H1 (cell line): Measurements from ENCODE around the gene LIPA. TPM values are rescaled to one million over a fixed set of nuclear protein-coding genes. Genes with fewer than 3 reads are reported as not detected.
A peak's percentile ranks its signal among the peaks of the same experiment; 100 is the strongest.

Source experiments
- CTCF ChIA-PET: fragments of 300-600 bp; sonication (Branson Sonifier 250); formaldehyde crosslinking; loops from one replicate; lab custom pipeline; 2021; ENCODE audit not compliant: partially characterized antibody; lab: Charles Lee
- POLR2A ChIA-PET: fragments of 300-600 bp; sonication (Branson Sonifier 250); formaldehyde crosslinking; loops from one replicate; lab custom pipeline; 2021; ENCODE audit warnings: inconsistent platforms; ENCODE audit not compliant: partially characterized antibody; lab: Charles Lee
- DNase-seq, 2 experiments: peaks; one replicate each; pipeline versions ENCODE4 v3.0.0 to v3.0.0-alpha.2; 2010 to 2022; ENCODE audit warnings: low spot score in 2 of 2, low read depth in 1 of 2, mixed read lengths in 1 of 2
- FAIRE-seq: peaks from 2 replicates; lab custom pipeline; 2011; peaks lifted over from hg19 to GRCh38; lab: Jason Lieb, UNC
- H2AFZ ChIP-seq: 2 replicates; pipeline ENCODE4 v1.8.1; 2012; ENCODE audit warnings: low read length, inconsistent platforms
- H2AK5ac ChIP-seq: 2 replicates; pipeline ENCODE4 v1.6.1; 2013; ENCODE audit warnings: low read depth, low read length
- H2BK120ac ChIP-seq: replicated peaks from 2 replicates; pipeline ENCODE3; 2013; ENCODE audit warnings: low read depth, low read length, inconsistent platforms
- H2BK12ac ChIP-seq: 2 replicates; pipeline ENCODE4 v1.6.1; 2013; ENCODE audit warnings: low read depth, low read length
- H2BK15ac ChIP-seq: 2 replicates; pipeline ENCODE4 v1.6.1; 2013; ENCODE audit warnings: low read length
- H2BK20ac ChIP-seq: 2 replicates; pipeline ENCODE4 v1.6.1; 2013; ENCODE audit warnings: low read length
- H2BK5ac ChIP-seq: 2 replicates; pipeline ENCODE4 v1.6.1; 2013; ENCODE audit warnings: low read depth, low read length
- H3K14ac ChIP-seq: 2 replicates; pipeline ENCODE4 v1.6.1; 2013; ENCODE audit warnings: inconsistent platforms; ENCODE audit not compliant: insufficient read length
- H3K18ac ChIP-seq: 2 replicates; pipeline ENCODE4 v1.6.1; 2013; ENCODE audit warnings: low read length; ENCODE audit errors: extremely low read depth
- H3K23ac ChIP-seq: 2 replicates; pipeline ENCODE4 v1.6.1; 2013; ENCODE audit warnings: inconsistent platforms; ENCODE audit not compliant: insufficient read length
- H3K23me2 ChIP-seq: 2 replicates; pipeline ENCODE4 v1.6.1; 2013; ENCODE audit warnings: low read depth, low read length
- H3K27ac ChIP-seq: 2 replicates; pipeline ENCODE4 v1.6.1; 2011; ENCODE audit warnings: low read depth, low read length, inconsistent platforms
- H3K27me3 ChIP-seq, 4 experiments: replicated peaks in 1 of 4; 1 replicate in 1 of 4; 2 replicates in 3 of 4; pipeline versions ENCODE4 v1.6.1 to v1.8.1; 2011 to 2013; ENCODE audit warnings: low read length in 3 of 4, mild to moderate bottlenecking in 3 of 4, inconsistent platforms in 2 of 4, mixed read lengths in 2 of 4, moderate library complexity in 1 of 4; ENCODE audit not compliant: control insufficient read depth in 3 of 4, insufficient read depth in 3 of 4; ENCODE audit errors: extremely low read depth in 1 of 4
- H3K36me3 ChIP-seq, 4 experiments: 2 replicates each; pipeline versions ENCODE4 v1.6.1 to v1.8.1; 2011 to 2013; ENCODE audit warnings: mild to moderate bottlenecking in 4 of 4, low read length in 3 of 4, moderate library complexity in 2 of 4, control low read depth in 1 of 4, inconsistent platforms in 1 of 4; ENCODE audit not compliant: insufficient read depth in 4 of 4, control insufficient read depth in 2 of 4
- H3K4ac ChIP-seq: replicated peaks from 2 replicates; pipeline ENCODE3; 2013; ENCODE audit warnings: low read length, low read depth, mixed read lengths, inconsistent platforms; ENCODE audit not compliant: insufficient read length
- H3K4me1 ChIP-seq, 4 experiments: replicated peaks in 1 of 4; 1 replicate in 1 of 4; 2 replicates in 3 of 4; pipeline versions ENCODE4 v1.6.1 to v1.8.1; 2011 to 2013; ENCODE audit warnings: low read length in 3 of 4, inconsistent platforms in 2 of 4, mixed read lengths in 1 of 4; ENCODE audit not compliant: insufficient read depth in 4 of 4, control insufficient read depth in 3 of 4
- H3K4me2 ChIP-seq, 2 experiments: 2 replicates each; pipeline versions ENCODE4 v1.6.1 to v1.8.1; 2011 to 2013; ENCODE audit warnings: low read depth in 2 of 2, low read length in 2 of 2, control low read depth in 1 of 2, inconsistent platforms in 1 of 2, mild to moderate bottlenecking in 1 of 2; ENCODE audit not compliant: insufficient read depth in 1 of 2
- H3K4me3 ChIP-seq, 4 experiments: fragments of 200-600, 300-600 bp in 1 of 4; sonication (generic), shearing (Covaris generic), sonication (Bioruptor Twin) in 1 of 4; 2 replicates each; pipeline versions ENCODE4 v1.5.1 to v1.8.1; 2011 to 2016; ENCODE audit warnings: low read length in 4 of 4, low read depth in 3 of 4, control low read depth in 2 of 4, inconsistent platforms in 2 of 4, mild to moderate bottlenecking in 2 of 4, mixed read lengths in 1 of 4, moderate library complexity in 1 of 4; ENCODE audit not compliant: insufficient read depth in 2 of 4; ENCODE audit errors: extremely low read depth in 1 of 4
- H3K56ac ChIP-seq: replicated peaks from 2 replicates; pipeline ENCODE3; 2013; ENCODE audit warnings: low read depth, mild to moderate bottlenecking, mixed read lengths, low read length, inconsistent platforms; ENCODE audit not compliant: insufficient read length
- H3K79me1 ChIP-seq: 2 replicates; pipeline ENCODE4 v1.6.1; 2013; ENCODE audit warnings: low read depth, low read length, control low read depth
- H3K79me2 ChIP-seq, 2 experiments: 2 replicates each; pipeline versions ENCODE4 v1.6.1 to v1.8.1; 2012 to 2013; ENCODE audit warnings: low read length in 2 of 2, mild to moderate bottlenecking in 2 of 2, inconsistent platforms in 1 of 2; ENCODE audit not compliant: insufficient read depth in 2 of 2, control insufficient read depth in 1 of 2
- H3K9ac ChIP-seq, 4 experiments: replicated peaks in 1 of 4; 1 replicate in 1 of 4; 2 replicates in 3 of 4; pipeline versions ENCODE4 v1.6.1 to v1.8.1; 2011 to 2013; ENCODE audit warnings: low read depth in 3 of 4, low read length in 3 of 4, control low read depth in 2 of 4, mild to moderate bottlenecking in 2 of 4, moderate library complexity in 2 of 4, inconsistent platforms in 1 of 4; ENCODE audit errors: extremely low read depth in 1 of 4
- H3K9me3 ChIP-seq, 2 experiments: 2 replicates each; pipeline versions ENCODE4 v1.6.1 to v1.8.1; 2012 to 2013; ENCODE audit warnings: mild to moderate bottlenecking in 2 of 2, moderate library complexity in 2 of 2, control low read depth in 1 of 2, inconsistent platforms in 1 of 2, low read depth in 1 of 2, low read length in 1 of 2, mixed read lengths in 1 of 2; ENCODE audit not compliant: insufficient read depth in 2 of 2
- H4K20me1 ChIP-seq, 2 experiments: replicated peaks in 1 of 2; 2 replicates each; pipeline versions ENCODE3 to v1.8.1; 2011 to 2013; ENCODE audit warnings: inconsistent platforms in 2 of 2, low read length in 2 of 2, mild to moderate bottlenecking in 1 of 2; ENCODE audit not compliant: insufficient read depth in 2 of 2, control insufficient read depth in 1 of 2
- H4K5ac ChIP-seq: 2 replicates; pipeline ENCODE4 v1.6.1; 2013; ENCODE audit warnings: low read length, low read depth, mixed read lengths, inconsistent platforms; ENCODE audit not compliant: insufficient read length
- H4K8ac ChIP-seq: 2 replicates; pipeline ENCODE4 v1.8.0; 2013; ENCODE audit warnings: mild to moderate bottlenecking, moderate library complexity, low read length, inconsistent platforms; ENCODE audit not compliant: insufficient read depth; ENCODE audit errors: extremely low read depth
- H4K91ac ChIP-seq: replicated peaks from 2 replicates; pipeline ENCODE3; 2013; ENCODE audit warnings: low read length, mixed read lengths, inconsistent platforms; ENCODE audit not compliant: insufficient read length
- CBX8 ChIP-seq: fragments of 300-800, 300-1000 bp; sonication (generic); IDR thresholded peaks from 2 replicates; pipeline ENCODE4 v1.7.1; 2016; ENCODE audit warnings: low read depth, low read length, borderline replicate concordance
- CTCF ChIP-seq, 3 experiments: IDR thresholded peaks; 1 replicate in 2 of 3; 2 replicates in 1 of 3; pipeline versions ENCODE4 v1.5.1 to v1.6.1; 2011; ENCODE audit warnings: low read length in 3 of 3, mild to moderate bottlenecking in 3 of 3, inconsistent platforms in 2 of 3, low read depth in 1 of 3, moderate library complexity in 1 of 3; ENCODE audit not compliant: insufficient read depth in 1 of 3; ENCODE audit errors: control extremely low read depth in 1 of 3
- FOSL1 ChIP-seq: IDR thresholded peaks from 2 replicates; pipeline ENCODE4 v1.6.1; 2011; ENCODE audit warnings: mild to moderate bottlenecking, low read depth, low read length, moderate library complexity; ENCODE audit not compliant: insufficient read depth
- POLR2A ChIP-seq, 2 experiments: IDR thresholded peaks; 1 replicate in 1 of 2; 2 replicates in 1 of 2; pipeline ENCODE4 v1.6.1; 2011; ENCODE audit warnings: low read depth in 2 of 2, low read length in 2 of 2, mild to moderate bottlenecking in 2 of 2; ENCODE audit errors: control extremely low read depth in 1 of 2
- POU5F1 ChIP-seq: IDR thresholded peaks from 2 replicates; pipeline ENCODE4 v1.6.1; 2011; ENCODE audit warnings: low read depth, mild to moderate bottlenecking, low read length, moderate library complexity
- RAD21 ChIP-seq, 2 experiments: IDR thresholded peaks in 1 of 2; conservative IDR thresholded peaks in 1 of 2; 2 replicates each; pipeline ENCODE4 v1.6.1; 2011; ENCODE audit warnings: low read depth in 2 of 2, low read length in 2 of 2, improper control_type of control experiment in 1 of 2, inconsistent platforms in 1 of 2, mild to moderate bottlenecking in 1 of 2, moderate library complexity in 1 of 2
- SP2 ChIP-seq: IDR thresholded peaks from 2 replicates; pipeline ENCODE4 v1.6.1; 2012; ENCODE audit warnings: mild to moderate bottlenecking, low read length, inconsistent platforms
- SP4 ChIP-seq: IDR thresholded peaks from 2 replicates; pipeline ENCODE4 v1.6.1; 2012; ENCODE audit warnings: low read length, inconsistent platforms
- TEAD4 ChIP-seq: IDR thresholded peaks from 2 replicates; pipeline ENCODE4 v1.6.1; 2012; ENCODE audit warnings: low read depth, low read length, inconsistent platforms, mixed read lengths
- WGBS, 2 experiments: shearing (Covaris generic) in 1 of 2; methylation state at CpG; one replicate each; pipeline versions ENCODE4 v1.1.6 to v1.1.7; 2013 to 2015; ENCODE audit warnings: low lambda C conversion rate in 2 of 2, mixed read lengths in 2 of 2, inconsistent platforms in 1 of 2, low coverage in 1 of 2, missing lambda C conversion rate in 1 of 2; ENCODE audit not compliant: insufficient replicate concordance in 2 of 2, insufficient coverage in 1 of 2, insufficient read length in 1 of 2; ENCODE audit errors: extremely low coverage in 1 of 2, missing lambda C conversion rate in 1 of 2; 5-methylcytosine and 5-hydroxymethylcytosine counted together
- polyA plus RNA-seq, 7 experiments: library from polyadenylated mRNA; depleted of rRNA in 3 of 7; stranded (reverse) in 5 of 7; unstranded in 2 of 7; fragments of >200 nt in 5 of 7; fragments of 200-250 nt in 2 of 7; gene quantifications; 1 replicate in 5 of 7; 2 replicates in 1 of 7; 4 replicates in 1 of 7; pipeline versions ENCODE4 v1.2.1 to v1.2.3, GENCODE V29; 2011 to 2013; ENCODE audit warnings: missing spikeins in 2 of 7, mixed read lengths in 2 of 7
- total RNA-seq: library from RNA; stranded (reverse); fragmentation: NEBNext Ultra II Directional; extraction: Animal tissue kit (Norgen Biotek cat#: 25700); gene quantifications from 2 replicates; pipeline ENCODE4 v1.2.1, GENCODE V29; 2021

The LIPA gene
- total and polyA plus RNA-seq, 2 of the 8 experiments (the other 6 are each of a cell fraction or from before 2014, with no cell fraction given), result 18.1 to 32.4 TPM

- Histone ChIP-seq H3K23ac (no peak overlapping the region), H2BK20ac (no peak overlapping the region), H2AFZ (no peak overlapping the region), H2BK12ac (no peak overlapping the region), H3K4me2 (no peak overlapping the region), H4K8ac (no peak overlapping the region), H3K9me3 (no peaks in the 10 kb centered on the region), H2BK5ac (no peak overlapping the region), H2BK15ac (no peak overlapping the region), H3K18ac (no peak overlapping the region), H3K4ac (peak overlapping the region; percentile 74), H3K4me1 (peaks cover 0 to 6% (median 0%) of the 10 kb centered on the region in 4 experiments; a peak in 2 of 7 replicates), H3K14ac (no peak overlapping the region), H3K27me3 (no peaks in the 10 kb centered on the region), H4K20me1 (no peaks in the 10 kb centered on the region), H3K23me2 (no peaks in the 10 kb centered on the region), H3K36me3 (no peaks in the 10 kb centered on the region), H3K9ac (no peak overlapping the region), H4K5ac (no peak overlapping the region), H2BK120ac (no peak overlapping the region), H3K79me2 (no peaks in the 10 kb centered on the region), H3K27ac (no peak overlapping the region), H4K91ac (no peak overlapping the region), H3K56ac (no peak overlapping the region), H2AK5ac (no peak overlapping the region), H3K79me1 (no peaks in the 10 kb centered on the region), H3K4me3 (no peak overlapping the region)
- FAIRE-seq (peak; percentile 93), DNase-seq (peak in 1 of 2 experiments; percentile 60)
- ChIA-PET POLR2A (no interaction called here), CTCF (interaction anchor here (0.6 to 3.7 kb wide), 75 partner anchors 10 to 427 kb away, joined by 3 to 51 read pairs (median 4); partner anchors contain the start of genes CH25H, FAS and LIPA)
- TF ChIP-seq CTCF (IDR thresholded peaks at IDR 0.05; ENCODE audit: control extremely low read depth in 1 of 3, insufficient read depth in 1 of 3, low read depth in 1 of 3, low read length in 3 of 3) (peak in 2 of 3 experiments; percentile 56; a peak in 2 of 4 replicates), SP2 (no peak), POU5F1 (no peak), FOSL1 (no peak), TEAD4 (no peak), SP4 (no peak), RAD21 (IDR thresholded peaks at IDR 0.05 in 1 of 2, conservative IDR thresholded peaks at IDR 0.05 in 1 of 2; ENCODE audit: low read depth in 2 of 2, low read length in 2 of 2) (peak; percentile 65 to 69), POLR2A (IDR thresholded peaks at IDR 0.05; ENCODE audit: control extremely low read depth in 1 of 2, low read depth in 2 of 2, low read length in 2 of 2) (no peak), CBX8 (no peak)
- 31% methylated on average over 6 of the region's 6 CpGs; no CpG with 5 or more reads in 1 of the 2 experiments for WGBS, 2 experiments
Measured at GRCh38 chr10:89217057-89217990, 34.3 kb downstream of the LIPA start.
